GM21390 (cell line): ENCODE measurements around the gene OLAH.
"Not testable (repeated sequence)": the region's sequence is repeated elsewhere in the genome, so short reads cannot be mapped to it uniquely, and the experiment has no call there.

ENCODE experiments used
- ATAC-seq: cut with Tn5 transposase; IDR thresholded peaks from one replicate; pipeline ENCODE4 v1.9.1; 2021; ENCODE audit not compliant: unreplicated experiment

Gene OLAH

DNA sequence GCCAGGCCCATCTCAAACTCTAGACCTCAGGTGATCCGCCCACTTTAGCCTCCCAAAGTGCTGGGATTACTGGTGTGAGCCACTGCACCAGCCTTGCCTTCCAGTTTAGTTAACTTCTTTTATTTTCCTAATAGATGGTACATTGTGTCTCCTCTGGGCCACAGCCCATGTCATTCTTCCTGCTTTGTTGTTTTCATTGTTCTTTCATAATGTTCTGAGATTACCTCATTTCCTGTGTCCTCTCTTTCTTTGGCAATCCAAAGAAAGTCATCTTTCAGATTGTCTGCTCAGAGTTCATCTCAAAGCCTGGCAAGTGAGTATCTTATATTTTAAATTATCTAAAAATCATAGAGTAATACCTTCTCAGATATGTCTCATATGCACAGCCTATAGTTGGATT is at the start of gene OLAH:
OLAH (plus strand) TSS at position 270 of the 400 bp plus-strand sequence. CDS start 3,346 bp downstream, outside the sequence.
- ATAC-seq: no peak

DNA sequence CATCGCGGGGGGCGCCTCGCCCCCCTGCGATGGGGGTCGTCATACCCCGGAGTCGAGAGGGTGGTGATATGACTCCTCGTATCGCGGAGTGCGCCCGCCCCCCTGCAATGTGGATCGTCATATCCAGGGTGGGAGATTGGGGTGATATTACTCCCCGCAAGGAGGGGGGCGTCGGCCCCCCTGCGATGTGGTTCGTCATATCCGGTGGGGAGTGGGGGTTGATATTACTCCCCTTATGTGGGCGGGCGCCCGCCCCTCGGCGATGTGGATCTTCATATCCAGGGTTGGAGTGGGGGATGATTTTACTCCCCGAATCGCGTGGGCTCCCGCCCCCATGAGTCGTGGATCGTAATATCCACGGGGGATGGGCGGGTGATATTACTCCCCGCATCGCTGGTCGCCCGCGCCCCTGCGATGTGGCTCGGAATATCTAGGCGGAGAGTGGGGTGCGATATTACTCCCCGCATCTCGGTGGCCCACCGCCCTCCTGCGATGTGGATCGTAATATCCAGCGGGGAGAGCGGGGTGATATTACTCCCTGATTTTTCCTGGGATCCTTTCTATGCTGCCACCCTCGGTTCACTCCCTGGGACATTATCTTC is 47.7 kb upstream of the OLAH start:
- ATAC-seq: no peak

DNA sequence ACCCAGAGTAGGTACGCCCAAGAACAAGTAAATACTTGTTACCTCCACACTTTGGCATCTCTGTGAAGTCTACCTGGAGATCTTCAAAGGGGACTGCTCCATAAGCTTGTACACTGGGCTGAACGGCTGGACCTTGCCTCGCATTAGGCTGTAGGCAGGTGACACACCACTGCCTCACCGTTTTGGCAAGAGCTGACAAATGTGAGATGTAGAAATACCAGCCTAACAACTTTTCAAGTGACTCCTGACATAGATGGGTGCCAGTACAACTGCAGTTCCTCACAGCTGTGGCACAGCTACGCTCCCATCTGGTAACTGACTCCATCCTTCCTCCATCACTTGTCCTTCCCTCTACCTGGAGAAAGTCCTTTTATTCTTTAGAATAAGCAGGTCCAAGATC is 30.2 kb upstream of the OLAH start:
- not testable (repeated sequence) for ATAC-seq

DNA sequence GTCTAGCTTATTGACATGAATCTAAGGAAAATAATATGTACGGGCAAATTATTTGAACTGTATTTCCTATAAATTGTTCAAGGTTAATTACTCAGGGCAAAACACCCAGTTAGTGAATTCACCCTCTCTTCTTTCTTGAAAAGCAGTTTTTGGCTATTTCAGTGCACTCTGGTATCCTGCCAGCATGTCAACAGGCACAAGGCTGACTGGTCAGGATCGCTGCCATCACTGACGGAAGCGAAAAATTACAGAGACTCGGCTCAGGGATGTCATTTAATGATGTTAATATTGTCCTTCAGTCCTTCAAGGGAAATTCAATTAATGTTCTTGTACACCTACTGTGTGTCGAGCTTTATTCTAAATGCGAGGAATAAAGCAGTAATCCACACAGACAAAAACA is 28.3 kb upstream of the OLAH start:
- ATAC-seq: no peak

DNA sequence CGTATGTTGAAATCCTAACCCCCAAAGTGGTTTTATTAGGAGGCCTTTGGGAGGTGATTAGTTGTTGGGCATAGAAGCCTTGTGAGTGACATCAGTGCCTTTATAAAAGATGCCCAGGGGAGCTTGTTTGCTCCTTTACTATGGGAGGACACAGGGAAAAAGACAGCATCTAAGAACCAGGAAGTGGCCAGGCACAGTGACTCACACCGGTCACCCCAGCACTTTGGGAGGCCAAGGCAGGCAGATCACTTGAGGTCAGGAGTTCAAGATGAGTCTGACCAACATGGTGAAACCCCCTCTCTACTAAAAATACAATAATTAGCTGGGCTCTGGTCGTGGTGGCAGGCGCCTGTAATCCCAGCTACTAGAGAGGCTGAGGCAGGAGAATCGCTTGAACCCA is 22.8 kb upstream of the OLAH start:
- ATAC-seq: not testable (repeated sequence)

DNA sequence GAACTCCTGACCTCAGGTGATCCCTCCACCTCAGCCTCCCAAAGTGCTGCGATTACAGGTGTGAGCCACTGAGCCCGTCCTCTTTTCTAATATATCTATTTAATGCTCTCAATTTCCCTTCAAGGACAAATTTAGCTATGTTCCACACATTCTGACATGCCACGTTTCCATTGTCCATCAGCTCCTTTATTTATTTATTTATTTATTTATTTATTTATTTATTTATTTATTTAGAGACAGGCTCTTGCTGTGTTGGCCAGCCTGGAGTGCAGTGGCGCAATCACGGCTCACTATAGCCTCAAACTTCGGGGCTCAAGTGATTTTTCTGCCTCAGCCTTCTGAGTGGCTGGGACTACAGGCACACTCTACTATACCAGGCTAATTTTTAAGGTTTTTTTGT is 20.7 kb upstream of the OLAH start:
- not testable (repeated sequence) for ATAC-seq

DNA sequence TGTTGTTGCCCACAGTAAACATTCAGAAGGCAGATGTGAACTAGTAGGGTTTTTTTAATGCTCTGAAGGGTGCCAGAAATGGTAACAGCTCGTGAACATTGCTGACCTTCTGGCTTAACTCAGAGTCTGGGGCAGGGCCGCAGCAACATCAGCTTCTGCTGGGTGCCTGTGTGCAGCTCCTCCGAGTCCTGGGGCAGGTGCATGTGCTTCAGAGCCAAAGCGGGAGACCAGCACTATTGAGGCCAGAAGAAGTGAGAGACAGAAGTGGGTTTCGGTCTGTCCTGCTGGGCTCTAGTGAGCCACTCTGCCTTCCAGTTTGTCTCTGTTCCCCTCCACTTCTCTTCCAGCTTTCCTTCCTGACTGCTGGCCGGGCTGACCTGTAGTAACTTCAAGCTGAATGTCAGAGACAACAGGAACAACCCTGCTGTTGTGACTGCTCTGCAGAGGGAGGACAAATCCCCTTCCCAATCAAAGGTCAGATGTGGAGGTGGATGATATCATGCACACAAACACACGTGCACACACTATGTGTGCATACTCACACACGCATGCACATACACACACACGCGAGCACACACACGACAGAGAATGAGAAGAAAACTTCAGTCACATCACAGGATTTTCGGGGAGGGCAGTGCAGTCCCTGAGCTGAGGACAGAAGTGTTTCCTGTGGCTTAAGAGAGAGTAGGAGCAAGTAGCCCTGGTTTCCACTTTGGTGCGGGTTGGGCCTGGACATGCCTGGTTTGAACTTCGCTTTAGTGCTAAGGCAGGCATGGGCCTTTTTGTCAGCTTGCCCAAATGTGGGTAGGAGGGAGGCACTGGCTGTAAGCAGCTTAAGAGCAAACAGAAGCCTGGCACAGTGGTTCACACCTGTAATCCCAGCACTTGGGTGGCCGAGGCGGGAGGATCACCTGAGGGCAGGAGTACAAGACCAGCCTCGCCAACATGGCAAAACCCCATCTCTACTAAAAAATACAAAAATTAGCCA is 19.4 kb upstream of the OLAH start:
- ATAC-seq: not testable (repeated sequence)

DNA sequence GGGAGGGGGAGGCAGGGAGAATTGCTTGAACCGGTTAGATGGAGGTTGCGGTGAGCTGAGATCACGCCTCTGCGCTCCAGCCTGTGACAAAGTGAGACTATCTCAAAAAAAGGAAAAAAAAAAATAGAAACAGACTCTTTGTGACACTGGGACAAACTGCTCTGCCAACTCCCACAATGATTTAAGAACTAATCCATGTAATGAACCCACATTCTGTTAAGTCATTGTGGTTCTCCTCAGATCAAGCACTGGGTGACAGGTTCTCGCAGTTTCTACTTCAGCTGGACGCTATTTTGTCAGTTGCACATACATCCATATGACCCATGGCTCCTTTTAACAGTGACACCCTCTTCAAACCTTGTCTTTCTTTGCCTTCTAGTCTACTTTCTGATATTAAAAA is 18.7 kb upstream of the OLAH start:
- not testable (repeated sequence) for ATAC-seq

DNA sequence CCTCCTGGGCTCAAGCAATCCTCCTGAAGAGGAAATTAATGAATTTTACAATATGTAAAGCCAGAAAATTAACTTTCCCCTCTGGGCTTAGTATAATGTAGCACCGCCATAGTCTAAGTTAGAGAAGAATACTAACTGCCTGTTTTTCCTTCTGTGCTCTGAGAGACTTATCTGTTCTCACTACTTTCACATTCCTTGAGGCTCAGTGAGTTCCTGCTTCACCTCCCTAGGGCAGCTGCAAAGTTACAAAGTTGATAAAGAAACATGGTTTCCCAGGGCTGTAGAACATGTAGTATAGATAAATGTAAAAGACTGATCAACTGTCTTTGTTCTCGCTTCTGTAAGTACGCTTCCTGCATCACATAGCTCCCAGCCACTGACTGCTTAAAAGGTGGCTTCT is 16.0 kb upstream of the OLAH start:
- no peak for ATAC-seq

DNA sequence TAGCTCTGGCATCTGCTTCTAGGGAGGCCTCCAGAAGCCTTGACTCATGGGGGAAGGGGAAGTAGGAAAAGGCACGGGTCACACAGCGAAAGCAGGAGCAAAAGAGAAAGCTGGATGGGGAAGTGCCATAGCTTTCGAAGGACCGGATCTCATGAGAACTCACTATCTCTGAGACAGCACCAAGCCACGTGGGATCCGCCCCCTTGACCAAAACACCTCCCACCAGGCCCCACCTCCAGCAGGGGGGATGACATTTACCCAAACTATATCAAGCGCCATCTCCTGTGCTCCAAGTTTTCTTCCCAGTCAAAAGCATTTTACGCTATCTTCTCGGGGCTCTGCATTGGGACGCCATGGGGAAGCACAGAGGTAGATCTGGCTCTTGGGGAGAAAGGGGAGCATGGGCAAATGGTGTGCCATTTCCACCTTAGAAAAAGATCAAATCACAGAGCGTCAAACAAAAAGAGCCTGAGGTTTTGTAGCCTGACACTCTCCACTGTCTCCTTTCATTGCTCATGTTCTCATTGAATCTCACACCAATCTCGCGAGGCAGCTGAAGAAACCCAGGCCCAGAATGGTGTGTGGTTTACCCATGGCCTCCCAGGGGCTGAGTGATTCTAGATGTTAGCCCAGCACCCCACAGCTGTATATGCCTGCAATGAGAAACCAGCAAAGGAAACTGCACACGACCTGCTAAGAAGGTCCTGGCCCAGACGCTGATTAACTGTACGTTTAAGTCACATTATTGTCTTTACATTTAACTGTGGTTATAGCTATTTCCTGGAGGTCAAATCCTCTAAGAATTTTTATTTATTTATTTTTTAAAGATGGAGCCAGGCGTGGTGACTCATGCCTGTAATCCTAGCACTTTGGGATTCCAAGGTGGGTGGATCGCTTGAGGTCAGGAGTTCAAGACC is 8.1 kb upstream of the OLAH start:
- ATAC-seq: no peak

DNA sequence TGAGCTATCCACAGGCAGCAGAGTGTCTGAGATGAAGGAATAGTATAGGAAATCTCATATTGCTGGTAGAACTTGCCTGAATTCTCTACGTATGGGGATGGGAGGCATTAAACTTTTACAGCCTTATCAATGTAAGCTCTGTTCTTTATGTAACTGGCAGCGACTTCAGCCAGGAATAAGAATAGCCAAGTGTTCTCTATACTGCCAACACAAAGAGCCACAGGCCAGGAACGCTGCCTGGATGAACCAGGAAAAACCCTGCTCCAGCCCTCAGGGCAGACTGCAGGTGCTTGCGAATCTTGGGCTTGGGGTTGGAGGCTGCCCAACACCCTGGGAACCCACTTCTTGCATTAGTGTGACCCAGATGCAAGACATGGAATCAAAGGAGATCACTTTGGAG is 6.1 kb upstream of the OLAH start:
- no peak for ATAC-seq

DNA sequence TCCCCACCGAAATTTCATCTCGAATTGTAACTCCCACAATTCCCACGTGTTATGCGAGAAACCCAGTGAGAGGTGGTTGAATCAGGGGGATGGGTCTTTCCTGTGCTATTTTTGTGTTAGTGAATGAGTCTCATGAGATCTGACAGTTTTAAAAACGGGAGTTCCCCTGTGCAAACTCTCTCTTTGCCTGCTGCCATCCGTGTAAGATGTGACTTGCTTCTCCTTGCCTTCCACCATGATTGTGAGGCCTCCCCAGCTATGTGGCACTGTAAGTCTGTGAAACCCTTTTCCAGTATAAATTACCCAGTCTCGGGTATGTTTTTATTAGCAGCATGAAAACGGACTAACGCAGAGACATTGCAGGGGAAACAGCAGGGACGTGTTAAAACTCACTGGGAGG is 5.3 kb upstream of the OLAH start:
- ATAC-seq: no peak

DNA sequence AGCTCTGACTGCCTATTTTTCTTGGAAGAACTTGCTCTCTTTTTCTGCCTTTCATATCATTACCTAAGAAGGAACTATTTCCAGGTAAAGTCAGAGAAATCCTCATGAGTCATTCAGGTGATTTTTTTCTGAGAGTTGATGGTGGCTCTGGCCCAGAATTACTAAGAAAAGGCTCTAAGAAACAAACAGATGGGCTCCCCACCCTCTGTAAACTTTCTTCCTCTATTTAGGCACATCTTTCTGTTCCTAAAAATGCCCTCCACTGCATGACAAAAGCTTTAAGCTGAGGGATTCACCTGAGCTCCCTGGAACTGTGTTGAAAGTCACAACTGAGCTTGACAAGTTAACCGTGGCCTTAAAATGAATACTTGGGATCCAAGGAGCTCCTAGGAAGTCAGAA is 1.6 kb downstream of the OLAH start:
- ATAC-seq: no peak

DNA sequence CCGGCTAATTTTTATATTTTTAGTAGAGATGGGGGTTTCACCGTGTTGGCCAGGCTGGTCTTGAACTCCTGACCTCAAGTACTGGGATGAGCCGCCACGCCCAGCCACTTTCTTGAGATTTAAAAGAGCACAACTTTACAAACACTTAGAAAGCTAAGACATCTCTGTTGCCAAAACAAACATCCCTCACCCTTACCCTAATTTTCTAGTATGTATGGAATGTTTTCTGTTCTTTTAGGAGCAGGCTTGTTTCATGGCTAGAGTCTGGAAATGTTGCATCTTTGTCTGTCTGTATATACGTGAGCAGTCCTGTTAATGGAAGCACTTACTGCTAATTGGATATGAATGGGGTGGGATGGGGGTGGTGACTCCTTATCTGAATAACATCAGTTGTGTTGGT is 2.9 kb downstream of the OLAH start:
- no peak for ATAC-seq

DNA sequence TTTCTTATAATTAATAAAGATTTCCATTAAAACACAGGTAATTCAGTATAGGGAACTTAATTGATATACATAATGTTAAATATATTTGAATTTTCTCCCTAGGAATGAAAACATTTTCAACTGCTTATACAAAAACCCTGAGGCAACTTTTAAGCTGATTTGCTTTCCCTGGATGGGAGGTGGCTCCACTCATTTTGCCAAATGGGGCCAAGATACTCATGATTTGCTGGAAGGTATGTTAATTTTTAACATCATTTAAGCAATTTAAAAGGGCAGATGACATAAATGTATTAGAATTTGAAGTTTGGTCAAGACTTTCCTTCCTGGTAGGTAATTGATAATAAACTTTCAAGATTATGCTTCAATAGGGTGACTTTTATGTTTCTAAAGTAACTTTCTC is 5.8 kb downstream of the OLAH start:
- no peak for ATAC-seq

DNA sequence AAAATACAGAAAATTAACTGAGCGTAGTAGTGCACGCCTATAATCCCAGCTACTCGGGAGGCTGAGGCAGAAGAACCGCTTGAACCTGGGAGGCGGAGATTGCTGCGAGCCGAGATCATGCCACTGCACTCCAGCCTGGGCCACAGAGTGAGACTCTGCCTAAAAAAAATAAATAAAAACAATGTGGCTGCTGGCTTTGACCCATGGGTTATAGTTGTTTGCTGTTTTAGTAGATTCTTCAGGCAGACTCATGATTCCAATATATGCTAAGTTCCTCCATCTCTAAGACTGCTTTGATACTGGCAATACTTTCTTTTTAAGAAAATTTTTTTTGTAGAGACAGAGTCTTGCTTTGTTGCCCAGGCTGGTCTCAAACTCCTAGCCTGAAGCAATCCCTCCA is 8.4 kb downstream of the OLAH start:
- no peak for ATAC-seq

DNA sequence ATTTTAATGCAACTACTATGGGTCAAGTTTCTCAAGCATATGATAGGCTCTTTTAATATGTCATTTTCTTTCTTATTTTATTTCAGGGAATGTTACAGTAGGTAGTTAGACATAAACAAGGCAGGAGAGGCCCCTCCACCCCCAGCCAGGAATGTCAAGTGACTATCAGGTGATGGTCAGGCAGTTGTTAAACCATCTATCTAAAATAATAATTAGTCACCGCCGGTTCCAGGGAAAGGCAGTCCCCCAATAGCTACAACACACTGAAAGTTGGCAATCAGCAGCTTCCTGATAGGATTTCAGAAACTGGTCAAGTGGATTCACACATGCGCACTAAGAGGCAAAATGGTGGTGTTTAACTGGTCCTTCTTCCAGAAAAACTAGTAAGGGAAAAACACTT is 9.3 kb downstream of the OLAH start:
- no peak for ATAC-seq

DNA sequence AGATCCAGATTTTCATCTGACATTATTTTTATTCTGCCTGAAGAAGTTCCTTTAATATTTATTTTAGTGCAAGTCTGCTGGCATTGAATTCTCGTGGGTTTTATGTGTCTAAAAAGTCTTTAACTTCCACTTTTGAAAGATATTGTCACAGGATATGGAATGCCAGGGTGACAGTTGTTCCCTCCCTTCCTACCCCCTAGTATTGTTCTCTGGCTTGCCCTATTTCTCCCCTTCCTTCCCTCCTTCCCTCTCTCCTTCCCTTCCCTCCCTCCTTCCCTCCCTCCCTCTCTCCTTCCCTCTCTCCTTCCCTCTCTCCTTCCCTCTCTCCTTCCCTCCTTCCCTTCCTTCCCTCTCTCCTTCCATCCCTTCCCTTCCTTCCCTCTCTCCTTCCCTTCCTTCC is 14.9 kb downstream of the OLAH start:
- no peak for ATAC-seq

DNA sequence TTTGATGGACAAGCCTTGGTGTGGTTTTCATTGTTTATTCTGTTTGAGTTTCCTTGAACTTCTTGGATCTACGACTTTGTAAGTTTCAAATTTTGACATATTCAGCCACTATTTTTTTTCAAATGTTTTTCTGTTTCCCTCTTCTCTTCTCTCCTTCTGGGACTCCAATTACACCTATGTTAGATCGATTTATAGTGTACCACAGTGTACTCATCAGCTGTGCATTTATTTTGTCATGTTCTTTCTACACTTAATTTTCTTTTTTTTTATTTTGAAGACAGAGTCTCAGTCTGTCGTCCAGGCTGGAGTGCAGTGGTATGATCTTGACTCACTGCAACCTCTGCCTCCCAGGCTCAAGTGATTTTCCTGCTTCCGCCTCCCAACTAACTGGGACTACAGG is 16.2 kb downstream of the OLAH start:
- ATAC-seq: no peak

DNA sequence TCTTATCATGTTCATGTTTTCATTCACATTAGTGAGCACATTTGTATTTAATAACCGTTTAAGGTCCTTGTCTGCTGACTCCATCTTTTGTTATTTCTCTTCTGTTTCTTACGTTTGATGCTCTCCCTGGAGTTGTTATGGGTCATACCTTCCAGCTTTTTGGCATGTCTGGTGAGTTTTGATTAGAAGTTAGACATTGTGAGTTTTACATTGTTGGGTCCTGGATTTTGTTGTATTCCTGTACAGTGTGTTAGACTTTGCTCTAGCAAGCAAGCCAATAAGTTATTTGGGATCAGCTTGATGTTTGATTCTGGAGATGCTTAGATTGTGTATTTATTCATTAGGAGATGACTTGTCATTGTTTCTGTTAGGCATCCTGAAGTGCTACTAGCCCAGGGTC is 16.9 kb downstream of the OLAH start:
- ATAC-seq: no peak

DNA sequence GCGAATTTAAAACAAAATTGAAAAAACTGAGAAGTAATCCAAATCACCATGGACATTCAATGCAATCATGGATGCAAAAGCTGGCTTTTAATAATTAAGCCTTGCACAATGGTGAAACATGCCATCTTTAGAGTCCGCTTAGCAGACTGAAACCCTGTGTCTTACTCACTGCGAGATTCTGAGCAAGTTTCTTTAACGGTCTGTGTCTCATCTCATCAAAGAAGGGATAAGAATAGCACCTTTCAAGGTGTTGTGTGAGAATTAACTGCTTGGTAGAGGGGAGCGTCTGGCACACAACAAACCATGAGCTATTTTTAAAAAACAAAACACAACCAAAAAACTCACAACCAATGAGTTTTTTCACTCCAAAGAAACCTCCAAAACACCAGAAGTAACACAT is 23.4 kb downstream of the OLAH start:
- no peak for ATAC-seq
